ENCODE data around the gene PDE4D. TPM values are rescaled to one million over a fixed set of nuclear protein-coding genes. Genes with fewer than 3 reads are reported as not detected.

PDE4D gene
- total RNA-seq, 1 donor from 2014 or later: 55.9 TPM

- intact Hi-C loops (cut with DNase I): no loop called here
- no peak for ATAC-seq
- DNase-seq (ENCODE audit: low spot score): no peak
Measured at GRCh38 chr5:59727186-59727585, 166.3 kb downstream of the PDE4D start.

GRCh38 chr5:59725392-59725767, 168.1 kb downstream of the PDE4D start:
- intact Hi-C loops (cut with DNase I): no loop called here
- ATAC-seq: no peak
- no peak for DNase-seq (ENCODE audit: low spot score)

- no peak for ATAC-seq
- DNase-seq (ENCODE audit: low spot score): no peak
- intact Hi-C loops (cut with DNase I): no loop called here
Measured at GRCh38 chr5:59724482-59725391, 168.8 kb downstream of the PDE4D start.

- DNase-seq (ENCODE audit: low spot score): no peak
- ATAC-seq: no peak
- intact Hi-C loops (cut with DNase I): no loop called here
Measured at GRCh38 chr5:59722874-59723273, 170.7 kb downstream of the PDE4D start.

- DNase-seq (ENCODE audit: low spot score) (no peak), ATAC-seq (no peak)
- intact Hi-C loops (cut with DNase I): no loop called here
Measured at GRCh38 chr5:59721741-59722140, 171.8 kb downstream of the PDE4D start.

GRCh38 chr5:59720063-59720462, 173.5 kb downstream of the PDE4D start:
- intact Hi-C loops (cut with DNase I): no loop called here
- ATAC-seq: no peak
- DNase-seq (ENCODE audit: low spot score): no peak

- intact Hi-C loops (cut with DNase I): no loop called here
- ATAC-seq (no peak), DNase-seq (ENCODE audit: low spot score) (no peak)
Measured at GRCh38 chr5:59716966-59717500, 176.5 kb downstream of the PDE4D start.

- intact Hi-C loops (cut with DNase I): no loop called here
- ATAC-seq (no peak), DNase-seq (ENCODE audit: low spot score) (no peak)
Measured at GRCh38 chr5:59716029-59716428, 177.5 kb downstream of the PDE4D start.

- DNase-seq (ENCODE audit: low spot score) (no peak), ATAC-seq (no peak)
- intact Hi-C loops (cut with DNase I): no loop called here
Measured at GRCh38 chr5:59715228-59715627, 178.3 kb downstream of the PDE4D start.

- no peak for ATAC-seq
- DNase-seq (ENCODE audit: low spot score): no peak
- intact Hi-C loops (cut with DNase I): no loop called here
Measured at GRCh38 chr5:59713498-59713844, 180.1 kb downstream of the PDE4D start.

GRCh38 chr5:59712836-59713497, 180.6 kb downstream of the PDE4D start:
- DNase-seq (ENCODE audit: low spot score): no peak
- ATAC-seq: no peak
- intact Hi-C loops (cut with DNase I): no loop called here

GRCh38 chr5:59711310-59711709, 182.2 kb downstream of the PDE4D start:
- intact Hi-C loops (cut with DNase I): no loop called here
- ATAC-seq (no peak), DNase-seq (ENCODE audit: low spot score) (no peak)

GRCh38 chr5:59709846-59710245, 183.7 kb downstream of the PDE4D start:
- DNase-seq (ENCODE audit: low spot score) (no peak), ATAC-seq (no peak)
- intact Hi-C loops (cut with DNase I): no loop called here

GRCh38 chr5:59709346-59709821, 184.1 kb downstream of the PDE4D start:
- DNase-seq (ENCODE audit: low spot score): no peak
- ATAC-seq: no peak
- intact Hi-C loops (cut with DNase I): no loop called here

- no peak for DNase-seq (ENCODE audit: low spot score)
- no peak for ATAC-seq
- intact Hi-C loops (cut with DNase I): no loop called here
Measured at GRCh38 chr5:59704936-59705335, 188.6 kb downstream of the PDE4D start.

GRCh38 chr5:59703789-59704188, 189.7 kb downstream of the PDE4D start:
- intact Hi-C loops (cut with DNase I): no loop called here
- DNase-seq (ENCODE audit: low spot score) (no peak), ATAC-seq (no peak)

- intact Hi-C loops (cut with DNase I): no loop called here
- DNase-seq (ENCODE audit: low spot score) (no peak), ATAC-seq (no peak)
Measured at GRCh38 chr5:59698207-59699178, 195.0 kb downstream of the PDE4D start.

- no peak for ATAC-seq
Measured at GRCh38 chr5:59694411-59694810, 199.1 kb downstream of the PDE4D start.

More at GRCh38 chr5:59694411-59694810, 199.1 kb downstream of the PDE4D start:
- no peak for DNase-seq (ENCODE audit: low spot score)
- intact Hi-C loops (cut with DNase I): no loop called here

Measured in sciatic nerve (tissue), 2 donors.